Transverse colon (tissue), 4 donors: ENCODE results near the gene P4HB. TPM values are rescaled to one million over a fixed set of nuclear protein-coding genes. Genes with fewer than 3 reads are reported as not detected.

Source experiments
- DNase-seq: peaks from one replicate; pipeline ENCODE4 v3.0.0-alpha.2; 2019
- H3K27ac ChIP-seq, 4 donors: fragments of 200-600 bp; sonication (generic); 2 replicates each; pipeline ENCODE4 v1.5.1; 2016 to 2018; ENCODE audit warnings: inconsistent platforms in 4 of 4
- H3K27me3 ChIP-seq: fragments of 200-600 bp; sonication (generic); 2 replicates; pipeline ENCODE4 v1.5.1; 2017; ENCODE audit warnings: inconsistent platforms
- H3K36me3 ChIP-seq, 4 donors: fragments of 200-600 bp; sonication (generic); 2 replicates each; pipeline ENCODE4 v1.5.1; 2017 to 2019; ENCODE audit warnings: inconsistent platforms in 4 of 4
- H3K4me1 ChIP-seq, 4 donors: fragments of 200-600 bp; sonication (generic); 2 replicates each; pipeline ENCODE4 v1.5.1; 2017 to 2020; ENCODE audit warnings: inconsistent platforms in 4 of 4
- H3K4me3 ChIP-seq, 4 donors: fragments of 200-600 bp; sonication (generic); 1 replicate in 1 of 4; 2 replicates in 3 of 4; pipeline versions ENCODE4 v1.5.1 to v1.6.1; 2017 to 2019; ENCODE audit warnings: inconsistent platforms in 4 of 4
- H3K9me3 ChIP-seq, 2 donors: fragments of 200-600 bp; sonication (generic); 2 replicates each; pipeline ENCODE4 v1.5.1; 2017 to 2019; ENCODE audit warnings: inconsistent platforms in 2 of 2
- CTCF ChIP-seq, 5 experiments: fragments of 200-600 bp in 3 of 5; fragments of 450-650 bp in 2 of 5; sonication (generic) in 3 of 5; IDR thresholded peaks; 1 replicate in 2 of 5; 2 replicates in 3 of 5; pipeline ENCODE4 v1.5.1; 2016 to 2017; ENCODE audit warnings: antibody characterized with exemption in 5 of 5, inconsistent platforms in 3 of 5, mild to moderate bottlenecking in 2 of 5, moderate library complexity in 1 of 5
- EP300 ChIP-seq: sonication (generic); formaldehyde crosslinking; IDR thresholded peaks from one replicate; pipeline ENCODE4 v1.6.1; 2017; ENCODE audit warnings: antibody characterized with exemption, low read depth
- POLR2A ChIP-seq: fragments of 450-650 bp; IDR thresholded peaks from one replicate; pipeline ENCODE4 v1.6.1; 2016; ENCODE audit warnings: antibody characterized with exemption, mild to moderate bottlenecking, moderate library complexity
- POLR2AphosphoS5 ChIP-seq, 3 donors: sonication (generic); formaldehyde crosslinking; IDR thresholded peaks; one replicate each; pipeline ENCODE4 v1.6.1; 2016; ENCODE audit warnings: antibody characterized with exemption in 3 of 3
- WGBS, 2 donors: methylation state at CpG; one replicate each; pipeline ENCODE4 v1.1.5; 2018; ENCODE audit warnings: low coverage in 1 of 2; 5-methylcytosine and 5-hydroxymethylcytosine counted together
- in situ Hi-C, 4 donors: fragments of 200-750 bp; cut with MboI; loops; one replicate each; pipeline versions ENCODE4 v1.15.0 to v1.15.1; 2017; ENCODE audit warnings: low sequenced_read_pairs in 3 of 4, low pct_ligation_motif_present in 1 of 4, low pct_unique_long_range_greater_than_20kb in 1 of 4
- intact Hi-C: fragments of 100-400 bp; cut with DNase I; formaldehyde crosslinking; loops from one replicate; pipeline ENCODE4 v1.15.1; 2023; ENCODE audit warnings: low total_unique reads
- total RNA-seq, 4 donors: library from RNA; depleted of rRNA; stranded (reverse); fragments of >200 nt; gene quantifications; one replicate each; pipeline ENCODE4 v1.1.0, GENCODE V29; 2016

The P4HB gene
- total RNA-seq, 4 donors from 2014 or later: 486 to 732 (median 556) TPM

- Histone ChIP-seq H3K9me3 (no peaks in the 10 kb centered on the region), H3K36me3 (peaks cover 0 to 27% (median 13%) of the 10 kb centered on the region in 4 donors), H3K27ac (no peak overlapping the region), H3K27me3 (no peaks in the 10 kb centered on the region), H3K4me3 (no peak overlapping the region), H3K4me1 (peaks cover 16 to 25% (median 20%) of the 10 kb centered on the region in 4 donors)
- in situ Hi-C loops (no loop called here), intact Hi-C loops (no loop called here)
- no peak for DNase-seq
- TF ChIP-seq EP300: no peak
- TF ChIP-seq POLR2A: no peak
- no peak for TF ChIP-seq CTCF (IDR thresholded peaks at IDR 0.05)
- TF ChIP-seq POLR2AphosphoS5 (IDR thresholded peaks at IDR 0.05): no peak
- WGBS, 2 donors: 91% methylated on average over 9 of the region's 9 CpGs; no CpG with 5 or more reads in 1 of the 2 donors
Observed at GRCh38 chr17:81889602-81890001, 29.3 kb upstream of the P4HB start.

GRCh38 chr17:81888988-81889595 lies 28.8 kb upstream of the P4HB start:
- no peak overlapping the region for H3K4me3 ChIP-seq
- intact Hi-C loops: no loop called here
- H3K27ac ChIP-seq: no peak overlapping the region
- in situ Hi-C loops: no loop called here
- no peaks in the 10 kb centered on the region for H3K27me3 ChIP-seq
- peaks cover 0 to 27% (median 13%) of the 10 kb centered on the region in 4 donors for H3K36me3 ChIP-seq
- no peak for DNase-seq
- TF ChIP-seq POLR2AphosphoS5 (IDR thresholded peaks at IDR 0.05) (no peak), CTCF (IDR thresholded peaks at IDR 0.05) (no peak)
- no peaks in the 10 kb centered on the region for H3K9me3 ChIP-seq
- peaks cover 16 to 25% (median 20%) of the 10 kb centered on the region in 4 donors for H3K4me1 ChIP-seq
- WGBS, 2 donors: 94 to 100% methylated on average over 2 to 16 of the region's 16 CpGs

GRCh38 chr17:81888105-81888987 lies 28.0 kb upstream of the P4HB start:
- H3K36me3 ChIP-seq: peaks cover 0 to 34% (median 13%) of the 10 kb centered on the region in 4 donors
- H3K4me1 ChIP-seq: peaks cover 16 to 25% (median 20%) of the 10 kb centered on the region in 4 donors
- no peak for DNase-seq
- H3K9me3 ChIP-seq: no peaks in the 10 kb centered on the region
- TF ChIP-seq POLR2A: no peak
- TF ChIP-seq CTCF (IDR thresholded peaks at IDR 0.05): no peak
- TF ChIP-seq EP300: no peak
- TF ChIP-seq POLR2AphosphoS5 (IDR thresholded peaks at IDR 0.05): no peak
- intact Hi-C loops (no loop called here), in situ Hi-C loops (no loop called here)
- 92 to 94% methylated on average over 18 to 44 of the region's 44 CpGs for WGBS, 2 donors
- H3K27ac ChIP-seq: no peak overlapping the region
- H3K4me3 ChIP-seq: no peak overlapping the region
- H3K27me3 ChIP-seq: no peaks in the 10 kb centered on the region

DNA sequence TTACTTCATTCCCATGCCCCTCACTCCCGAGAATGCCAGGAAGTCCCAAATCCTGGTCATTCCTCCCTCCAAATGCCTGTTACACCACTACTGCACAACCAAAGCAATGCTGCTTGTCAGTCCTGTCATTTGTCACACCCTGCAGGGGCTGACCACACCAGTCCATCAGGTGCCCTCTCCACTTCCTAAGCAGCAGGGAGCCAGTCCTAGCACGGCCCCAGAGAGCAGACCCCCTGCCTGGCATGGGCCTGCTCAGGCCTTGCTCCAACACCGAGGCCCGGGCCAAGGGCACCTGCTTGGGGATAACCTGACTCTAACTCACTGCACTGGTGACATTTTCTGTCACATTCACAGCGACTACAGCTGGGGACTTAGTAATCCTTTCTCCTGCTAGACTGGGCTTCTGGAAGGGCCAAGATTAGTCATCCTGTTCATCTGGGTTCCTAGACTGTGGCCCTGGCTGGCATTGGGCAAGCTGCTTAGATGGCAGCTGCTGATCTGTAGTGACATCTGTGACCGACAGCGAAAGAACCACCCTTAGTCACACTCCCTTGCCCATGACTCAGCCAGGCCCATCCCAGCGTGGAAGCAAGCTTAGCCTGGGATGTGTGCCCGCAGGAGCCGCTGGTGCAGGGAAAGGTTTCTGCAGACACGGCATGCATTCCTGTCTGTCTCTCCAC lies 25.7 kb upstream of the P4HB start:
- no peak overlapping the region for H3K27ac ChIP-seq
- H3K36me3 ChIP-seq: peaks cover 0 to 36% (median 13%) of the 10 kb centered on the region in 4 donors
- H3K4me1 ChIP-seq: peaks cover 11 to 15% (median 12%) of the 10 kb centered on the region in 4 donors
- H3K27me3 ChIP-seq: no peaks in the 10 kb centered on the region
- no peaks in the 10 kb centered on the region for H3K9me3 ChIP-seq
- TF ChIP-seq POLR2A: no peak
- no peak for TF ChIP-seq EP300
- TF ChIP-seq POLR2AphosphoS5 (IDR thresholded peaks at IDR 0.05): no peak
- TF ChIP-seq CTCF (IDR thresholded peaks at IDR 0.05): no peak
- in situ Hi-C loops: no loop called here
- H3K4me3 ChIP-seq: no peak overlapping the region
- WGBS, 2 donors: 93% methylated on average over 10 of the region's 11 CpGs; no CpG with 5 or more reads in 1 of the 2 donors
- no peak for DNase-seq
- intact Hi-C loops: no loop called here
